Glomerular visceral epithelial cell (primary cell): ENCODE data around the gene USP33.
"Not testable (repeated sequence)": the region's sequence is repeated elsewhere in the genome, so short reads cannot be mapped to it uniquely, and the experiment has no call there.

Source experiments
- DNase-seq: peaks from one replicate; pipeline ENCODE4 v3.0.0-alpha.2; 2016; ENCODE audit errors: extremely low spot score

The USP33 gene

GRCh38 chr1:77672374-77672773 lies 87.3 kb downstream of the USP33 start:
- DNase-seq, result no peak

- no peak for DNase-seq
Measured at GRCh38 chr1:77671836-77672235, 87.8 kb downstream of the USP33 start.

GRCh38 chr1:77670330-77670729 lies 89.3 kb downstream of the USP33 start:
- no peak for DNase-seq

GRCh38 chr1:77668924-77669449 lies 90.7 kb downstream of the USP33 start:
- no peak for DNase-seq

GRCh38 chr1:77664939-77665516 lies 94.6 kb downstream of the USP33 start:
- no peak for DNase-seq

GRCh38 chr1:77661696-77662095 lies 98.0 kb downstream of the USP33 start:
- no peak for DNase-seq

- DNase-seq, result no peak
Measured at GRCh38 chr1:77659879-77660593, 99.6 kb downstream of the USP33 start.

- no peak for DNase-seq
Measured at GRCh38 chr1:77658271-77658670, 101.4 kb downstream of the USP33 start.

- DNase-seq, result no peak
Measured at GRCh38 chr1:77655431-77655974, 104.1 kb downstream of the USP33 start.

- DNase-seq, result no peak
Measured at GRCh38 chr1:77652970-77653516, 106.6 kb downstream of the USP33 start.

GRCh38 chr1:77652268-77652667 lies 107.4 kb downstream of the USP33 start:
- no peak for DNase-seq

- no peak for DNase-seq
Measured at GRCh38 chr1:77649127-77649526, 110.5 kb downstream of the USP33 start.

- DNase-seq, result not testable (repeated sequence)
Measured at GRCh38 chr1:77646224-77646623, 113.4 kb downstream of the USP33 start.
